ENCODE measurements around the gene AMBRA1. TPM values are rescaled to one million over a fixed set of nuclear protein-coding genes. Genes with fewer than 3 reads are reported as not detected.

AMBRA1 gene
- polyA plus RNA-seq, 2 of the 4 experiments (the other 2 are of a cell fraction): 11.5 to 13.4 TPM

DNA sequence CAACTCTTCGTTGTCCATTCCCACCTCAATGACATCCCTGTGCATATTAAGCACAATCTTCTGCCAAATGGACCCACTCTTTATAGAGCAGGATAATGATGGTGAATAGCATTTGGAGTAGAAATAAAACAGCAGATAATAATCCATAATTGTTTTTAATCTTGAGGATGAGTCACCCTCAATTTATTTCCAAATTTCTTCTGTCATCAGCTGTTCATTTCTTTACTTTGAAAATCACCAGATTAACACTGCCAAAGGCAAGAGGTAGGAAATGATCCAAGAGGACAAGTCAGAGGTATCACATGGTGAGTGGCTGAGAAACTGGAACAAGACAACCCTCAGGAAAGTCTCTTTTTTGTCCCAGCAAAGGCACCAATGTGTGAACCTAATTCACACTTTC lies 7.3 kb upstream of the AMBRA1 start:
- FAIRE-seq (no peak), ATAC-seq (no peak), DNase-seq (ENCODE audit: low read depth in 1 of 2, low spot score in 1 of 2) (no peak)
- Histone ChIP-seq H3K4me2 (no peak overlapping the region), H3K4me3 (no peak overlapping the region), H3K4me1 (no peaks in the 10 kb centered on the region), H3K27ac (no peak overlapping the region), H3K9me3 (no peaks in the 10 kb centered on the region)
- no peak for TF ChIP-seq RFX5 (IDR thresholded peaks at IDR 0.05)
- no peak for TF ChIP-seq FOSL2 (IDR thresholded peaks at IDR 0.05)
- TF ChIP-seq FOSL2 (CRISPR knock-in tag; IDR thresholded peaks at IDR 0.05): peak; percentile 61; the same call in 1 of the 2 replicates
- POLR2A ChIA-PET: no interaction called here
- CTCF ChIA-PET: interaction anchor here (1.0 kb wide), 1 partner anchor 17 kb away, joined by 6 read pairs; no protein-coding TSS in a partner anchor
- WGBS (ENCODE audit: missing lambda C conversion rate): 73% methylated on average over 1 of the region's 1 CpG

DNA sequence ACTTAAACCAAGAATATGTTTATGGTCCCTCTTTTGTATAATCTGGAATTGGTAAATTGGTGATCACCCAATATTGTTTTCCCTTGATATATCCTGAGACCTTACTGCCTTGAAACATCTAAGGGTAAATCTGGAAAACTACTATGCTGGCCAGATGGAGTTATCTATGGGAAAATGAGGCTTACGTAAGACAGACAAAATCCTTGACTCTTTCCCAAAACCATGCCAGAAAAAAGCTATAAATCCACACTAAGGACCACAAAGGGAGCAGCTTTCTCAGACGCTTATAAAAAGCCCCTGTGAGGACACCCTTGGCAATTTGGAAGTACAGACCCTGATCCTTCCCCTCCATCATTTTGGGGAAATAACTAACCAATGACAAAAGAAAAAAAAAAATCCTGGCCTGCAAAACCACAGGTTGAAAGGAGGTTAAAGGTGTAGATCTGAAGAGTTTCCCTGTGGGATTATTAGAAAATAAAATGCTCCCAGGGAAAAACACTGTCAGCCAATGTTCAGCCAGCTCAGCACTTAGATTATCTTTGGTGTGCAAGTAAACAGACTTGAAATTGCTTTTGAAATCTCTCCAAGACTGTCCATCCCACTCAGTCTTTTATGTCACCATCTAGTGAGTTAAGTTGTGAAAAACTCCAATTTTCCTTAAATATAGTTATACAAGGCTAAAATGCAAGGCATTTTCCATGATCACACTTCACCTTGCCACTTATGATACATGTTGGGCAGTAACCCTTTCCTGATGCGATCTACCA lies 6.6 kb upstream of the AMBRA1 start:
- Histone ChIP-seq H3K4me1 (no peaks in the 10 kb centered on the region), H3K27ac (no peak overlapping the region), H3K9me3 (no peaks in the 10 kb centered on the region), H3K4me3 (no peak overlapping the region), H3K4me2 (no peak overlapping the region)
- FAIRE-seq: no peak
- DNase-seq (ENCODE audit: low read depth in 1 of 2, low spot score in 1 of 2): no peak
- CTCF ChIA-PET: interaction anchor here (0.6 to 1.4 kb wide), 3 partner anchors 17 to 250 kb away, joined by 3 to 5 read pairs (median 3); partner anchors contain the start of genes ATG13 and HARBI1
- 95% methylated on average over 3 of the region's 3 CpGs for WGBS (ENCODE audit: missing lambda C conversion rate)
- POLR2A ChIA-PET: interaction anchor here (0.8 kb wide), 1 partner anchor 12 kb away, joined by 4 read pairs; no protein-coding TSS in a partner anchor
- ATAC-seq: no peak
- TF ChIP-seq ZFP36 (IDR thresholded peaks at IDR 0.05; ENCODE audit: borderline replicate concordance, partially characterized antibody): no peak
- no peak for TF ChIP-seq POLR2A (IDR thresholded peaks at IDR 0.05; ENCODE audit: low read length)
- TF ChIP-seq, protein P1, sequence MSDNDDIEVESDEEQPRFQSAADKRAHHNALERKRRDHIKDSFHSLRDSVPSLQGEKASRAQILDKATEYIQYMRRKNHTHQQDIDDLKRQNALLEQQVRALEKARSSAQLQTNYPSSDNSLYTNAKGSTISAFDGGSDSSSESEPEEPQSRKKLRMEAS (IDR thresholded peaks at IDR 0.05): no peak
- TF ChIP-seq SREBF2 (IDR thresholded peaks at IDR 0.05): no peak
- no peak for TF ChIP-seq HOXA7 (CRISPR knock-in tag; IDR thresholded peaks at IDR 0.05)
- no peak for TF ChIP-seq TFCP2L1 (CRISPR knock-in tag; IDR thresholded peaks at IDR 0.05)
- no peak for TF ChIP-seq RARB (CRISPR knock-in tag; IDR thresholded peaks at IDR 0.05)
- TF ChIP-seq FOSL2 (IDR thresholded peaks at IDR 0.05): no peak
- no peak for TF ChIP-seq FOSL2 (CRISPR knock-in tag; IDR thresholded peaks at IDR 0.05)
- TF ChIP-seq NPAS2 (CRISPR knock-in tag; IDR thresholded peaks at IDR 0.05; ENCODE audit: borderline replicate concordance): no peak
- TF ChIP-seq, protein P2, sequence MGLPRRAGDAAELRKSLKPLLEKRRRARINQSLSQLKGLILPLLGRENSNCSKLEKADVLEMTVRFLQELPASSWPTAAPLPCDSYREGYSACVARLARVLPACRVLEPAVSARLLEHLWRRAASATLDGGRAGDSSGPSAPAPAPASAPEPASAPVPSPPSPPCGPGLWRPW (IDR thresholded peaks at IDR 0.05): no peak
- TF ChIP-seq FOXS1 (CRISPR knock-in tag; IDR thresholded peaks at IDR 0.05): no peak

DNA sequence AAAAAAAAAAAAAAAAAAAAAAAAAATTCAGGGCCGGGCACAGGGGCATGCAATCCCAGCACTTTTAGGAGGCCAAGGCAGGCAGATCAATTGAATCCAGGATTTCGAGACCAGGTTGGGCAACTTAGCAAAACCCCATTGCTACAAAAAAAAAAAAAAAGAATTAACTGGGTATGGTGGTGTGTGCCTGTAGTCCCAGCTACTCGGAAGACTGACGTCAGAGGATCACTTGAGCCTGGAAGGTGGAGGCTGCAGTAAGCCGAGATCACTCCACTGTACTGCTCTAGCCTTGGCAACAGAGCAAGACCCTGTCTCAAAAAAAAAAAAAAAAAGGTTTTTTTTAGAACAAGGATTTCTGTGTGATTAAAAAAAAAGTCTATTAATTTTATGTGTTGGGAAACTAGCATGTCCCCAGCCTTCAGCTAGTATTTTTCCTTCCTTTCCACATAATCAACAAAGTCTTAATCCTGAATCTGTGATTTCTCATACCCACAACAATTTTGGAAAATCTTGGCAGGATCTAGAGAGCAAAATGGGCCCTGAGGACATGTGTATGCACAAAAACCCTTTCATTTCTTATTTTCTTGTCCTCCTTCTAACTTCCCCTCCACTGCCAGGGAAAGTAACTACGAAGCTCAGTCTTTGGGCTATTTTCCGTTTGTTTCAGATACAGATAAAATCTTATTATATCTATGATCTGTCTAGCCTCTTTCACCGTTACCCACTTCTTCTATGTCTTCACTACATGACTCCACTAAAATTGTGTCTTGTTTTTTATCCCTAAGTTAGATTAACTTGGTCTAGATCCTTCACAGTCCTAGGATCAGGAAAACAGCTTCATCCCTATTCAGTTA lies 5.7 kb upstream of the AMBRA1 start:
- Histone ChIP-seq H3K9me3 (no peaks in the 10 kb centered on the region), H3K27ac (no peak overlapping the region), H3K4me1 (peaks cover 1% of the 10 kb centered on the region; the same call in 1 of the 3 replicates), H3K4me3 (no peak overlapping the region), H3K4me2 (no peak overlapping the region)
- FAIRE-seq (no peak), DNase-seq (ENCODE audit: low read depth in 1 of 2, low spot score in 1 of 2) (no peak), ATAC-seq (no peak)
- ChIA-PET POLR2A (interaction anchor here (0.8 kb wide), 1 partner anchor 12 kb away, joined by 4 read pairs; no protein-coding TSS in a partner anchor), CTCF (interaction anchor here (0.6 to 1.6 kb wide), 6 partner anchors 13 to 249 kb away, joined by 3 to 6 read pairs (median 3); partner anchors contain the start of genes ATG13 and HARBI1)
- 87% methylated on average over 8 of the region's 8 CpGs for WGBS (ENCODE audit: missing lambda C conversion rate)
- TF ChIP-seq FOSB (CRISPR knock-in tag; IDR thresholded peaks at IDR 0.05): no peak
- no peak for TF ChIP-seq CEBPB (IDR thresholded peaks at IDR 0.05)
- TF ChIP-seq, protein P3, sequence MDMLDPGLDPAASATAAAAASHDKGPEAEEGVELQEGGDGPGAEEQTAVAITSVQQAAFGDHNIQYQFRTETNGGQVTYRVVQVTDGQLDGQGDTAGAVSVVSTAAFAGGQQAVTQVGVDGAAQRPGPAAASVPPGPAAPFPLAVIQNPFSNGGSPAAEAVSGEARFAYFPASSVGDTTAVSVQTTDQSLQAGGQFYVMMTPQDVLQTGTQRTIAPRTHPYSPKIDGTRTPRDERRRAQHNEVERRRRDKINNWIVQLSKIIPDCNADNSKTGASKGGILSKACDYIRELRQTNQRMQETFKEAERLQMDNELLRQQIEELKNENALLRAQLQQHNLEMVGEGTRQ (IDR thresholded peaks at IDR 0.05): no peak
- TF ChIP-seq, protein P4, sequence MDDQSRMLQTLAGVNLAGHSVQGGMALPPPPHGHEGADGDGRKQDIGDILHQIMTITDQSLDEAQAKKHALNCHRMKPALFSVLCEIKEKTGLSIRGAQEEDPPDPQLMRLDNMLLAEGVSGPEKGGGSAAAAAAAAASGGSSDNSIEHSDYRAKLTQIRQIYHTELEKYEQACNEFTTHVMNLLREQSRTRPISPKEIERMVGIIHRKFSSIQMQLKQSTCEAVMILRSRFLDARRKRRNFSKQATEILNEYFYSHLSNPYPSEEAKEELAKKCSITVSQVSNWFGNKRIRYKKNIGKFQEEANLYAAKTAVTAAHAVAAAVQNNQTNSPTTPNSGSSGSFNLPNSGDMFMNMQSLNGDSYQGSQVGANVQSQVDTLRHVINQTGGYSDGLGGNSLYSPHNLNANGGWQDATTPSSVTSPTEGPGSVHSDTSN (IDR thresholded peaks at IDR 0.05): no peak
- TF ChIP-seq NPAS2 (CRISPR knock-in tag; IDR thresholded peaks at IDR 0.05; ENCODE audit: borderline replicate concordance): no peak
- TF ChIP-seq, protein P1 (IDR thresholded peaks at IDR 0.05): no peak
- TF ChIP-seq RCOR1 (IDR thresholded peaks at IDR 0.05; ENCODE audit: low read depth, low read length): no peak
- TF ChIP-seq, protein P5, sequence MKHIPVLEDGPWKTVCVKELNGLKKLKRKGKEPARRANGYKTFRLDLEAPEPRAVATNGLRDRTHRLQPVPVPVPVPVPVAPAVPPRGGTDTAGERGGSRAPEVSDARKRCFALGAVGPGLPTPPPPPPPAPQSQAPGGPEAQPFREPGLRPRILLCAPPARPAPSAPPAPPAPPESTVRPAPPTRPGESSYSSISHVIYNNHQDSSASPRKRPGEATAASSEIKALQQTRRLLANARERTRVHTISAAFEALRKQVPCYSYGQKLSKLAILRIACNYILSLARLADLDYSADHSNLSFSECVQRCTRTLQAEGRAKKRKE (CRISPR knock-in tag; IDR thresholded peaks at IDR 0.05; ENCODE audit: low read depth): no peak
- no peak for TF ChIP-seq EP300 (IDR thresholded peaks at IDR 0.05)
- no peak for TF ChIP-seq ZNF302 (CRISPR knock-in tag; IDR thresholded peaks at IDR 0.05)
- no peak for TF ChIP-seq MYC (IDR thresholded peaks at IDR 0.05; ENCODE audit: borderline replicate concordance, low read length)
- TF ChIP-seq SMC3 (IDR thresholded peaks at IDR 0.05): no peak
- TF ChIP-seq RAD21 (conservative IDR thresholded peaks at IDR 0.05 in 1 of 2, IDR thresholded peaks at IDR 0.05 in 1 of 2): no peak
- TF ChIP-seq PHF8 (IDR thresholded peaks at IDR 0.05; ENCODE audit: borderline replicate concordance, low read depth): no peak
- TF ChIP-seq NR3C1 (IDR thresholded peaks at IDR 0.05): no peak
- TF ChIP-seq RARB (CRISPR knock-in tag; IDR thresholded peaks at IDR 0.05): no peak
- no peak for TF ChIP-seq TFCP2L1 (CRISPR knock-in tag; IDR thresholded peaks at IDR 0.05)
- no peak for TF ChIP-seq MAZ (IDR thresholded peaks at IDR 0.05; ENCODE audit: borderline replicate concordance, low read depth, low read length)

Data from A549 (cell line).